Adrenal gland (tissue), 5 donors: Measurements from ENCODE around the gene COL9A3.

Source experiments
- CTCF ChIP-seq, 6 experiments: fragments of 450-650 bp in 4 of 6; fragments of 200-600 bp in 2 of 6; sonication (generic) in 1 of 6; IDR thresholded peaks; 1 replicate in 5 of 6; 2 replicates in 1 of 6; pipeline versions ENCODE4 v1.5.1 to v1.8.0; 2016 to 2021; ENCODE audit warnings: antibody characterized with exemption in 6 of 6, mild to moderate bottlenecking in 2 of 6, moderate library complexity in 1 of 6
- POLR2A ChIP-seq, 2 donors: fragments of 450-650 bp; IDR thresholded peaks; one replicate each; pipeline ENCODE4 v1.6.1; 2017; ENCODE audit warnings: antibody characterized with exemption in 2 of 2, mild to moderate bottlenecking in 2 of 2, moderate library complexity in 1 of 2
- donor health status: DM: no; HTN: no; CAD: no.

DNA sequence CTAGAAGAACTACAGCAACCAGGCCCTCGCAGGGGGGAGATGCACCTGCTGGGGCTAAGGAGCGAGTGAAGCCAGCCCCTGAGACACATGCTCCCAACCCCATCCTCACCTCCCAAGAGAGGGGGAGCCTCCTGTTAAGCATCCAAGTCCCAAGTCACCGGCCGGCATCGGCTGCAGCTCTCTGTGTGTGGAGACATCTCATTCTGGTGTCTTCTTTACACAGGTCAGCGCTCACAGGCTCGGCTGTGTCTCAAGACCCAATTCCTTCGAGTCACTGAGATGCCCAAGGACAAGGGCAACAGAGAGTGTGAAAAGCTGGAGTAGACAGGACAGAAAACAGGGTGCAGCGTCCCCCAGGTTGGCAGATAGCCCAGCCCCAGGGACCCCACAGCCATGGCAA, 41.6 kb upstream of the COL9A3 start:
- TF ChIP-seq CTCF (IDR thresholded peaks at IDR 0.05) (no peak), POLR2A (IDR thresholded peaks at IDR 0.05) (no peak)
